Osteocyte (in vitro differentiated cells): ENCODE measurements around the gene VEPH1. TPM values are rescaled to one million over a fixed set of nuclear protein-coding genes. Genes with fewer than 3 reads are reported as not detected.

Source experiments
- DNase-seq: peaks from one replicate; pipeline ENCODE4 v3.0.0; 2021; ENCODE audit warnings: mixed read lengths; ENCODE audit not compliant: unreplicated experiment; ENCODE audit errors: extremely low spot score
- H3K27ac Mint-ChIP-seq: one replicate; pipeline ENCODE4 v1.8.0; 2021; ENCODE audit warnings: mild to moderate bottlenecking, mixed read lengths; ENCODE audit not compliant: unreplicated experiment
- H3K27me3 Mint-ChIP-seq: one replicate; pipeline ENCODE4 v1.8.0; 2021; ENCODE audit warnings: mixed read lengths; ENCODE audit not compliant: unreplicated experiment
- H3K36me3 Mint-ChIP-seq: one replicate; pipeline ENCODE4 v1.8.0; 2021; ENCODE audit warnings: mixed read lengths; ENCODE audit not compliant: unreplicated experiment
- H3K4me1 Mint-ChIP-seq: one replicate; pipeline ENCODE4 v1.8.0; 2021; ENCODE audit warnings: mixed read lengths; ENCODE audit not compliant: unreplicated experiment
- H3K4me3 Mint-ChIP-seq: one replicate; pipeline ENCODE4 v1.8.0; 2021; ENCODE audit warnings: mild to moderate bottlenecking, moderate library complexity, mixed read lengths; ENCODE audit not compliant: unreplicated experiment
- H3K9me3 Mint-ChIP-seq: one replicate; pipeline ENCODE4 v1.8.0; 2021; ENCODE audit warnings: mixed read lengths; ENCODE audit not compliant: unreplicated experiment
- total RNA-seq: library from RNA; stranded (reverse); gene quantifications from 2 replicates; pipeline ENCODE4 v1.2.1, GENCODE V29; 2021
- TF ChIP-seq, protein P1 (sequence below): fragments of 200-600 bp; sonication (generic); IDR thresholded peaks from 2 replicates; pipeline ENCODE4 v1.5.0; 2021; ENCODE audit warnings: antibody characterized with exemption, mild to moderate bottlenecking, moderate library complexity

The VEPH1 gene
- total RNA-seq, 1 donor from 2014 or later, result 0.46 TPM

DNA sequence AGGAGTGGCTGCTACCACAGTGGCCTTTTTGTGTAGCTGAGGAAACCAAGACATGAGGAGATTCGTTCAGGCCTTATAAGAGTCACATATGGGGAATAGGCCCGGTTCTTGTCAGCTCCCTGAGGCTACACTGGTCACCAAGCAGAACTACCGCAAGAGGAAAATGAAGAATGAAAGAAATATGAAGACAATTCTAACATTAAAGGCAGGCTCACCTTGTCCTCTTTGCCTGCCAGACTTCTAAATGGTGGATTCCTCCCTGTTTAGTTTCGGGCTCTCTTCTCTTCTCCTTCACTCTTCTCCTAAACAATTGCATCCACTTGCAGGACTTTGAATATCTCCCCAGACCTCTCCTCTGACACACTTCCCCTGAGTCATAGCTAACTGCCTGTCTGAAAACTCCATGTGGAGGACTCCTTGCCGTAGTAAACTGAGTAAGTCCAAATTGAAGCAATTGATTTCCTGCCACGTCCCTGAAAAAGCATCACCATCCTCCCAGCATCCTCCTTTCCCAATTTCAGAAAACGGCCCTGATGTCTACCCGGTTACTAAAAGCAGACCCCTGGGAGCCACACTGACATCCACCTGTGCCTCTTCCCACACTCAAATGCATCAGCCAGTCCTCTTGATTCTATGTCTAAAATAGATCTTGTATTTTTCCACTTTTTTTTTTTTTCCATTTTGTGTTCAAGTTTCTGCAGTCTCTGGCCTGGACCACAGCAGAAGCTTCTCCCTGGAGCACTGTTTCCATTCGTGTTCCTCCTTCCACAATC, 30.3 kb upstream of the VEPH1 start:
- TF ChIP-seq, protein P1, sequence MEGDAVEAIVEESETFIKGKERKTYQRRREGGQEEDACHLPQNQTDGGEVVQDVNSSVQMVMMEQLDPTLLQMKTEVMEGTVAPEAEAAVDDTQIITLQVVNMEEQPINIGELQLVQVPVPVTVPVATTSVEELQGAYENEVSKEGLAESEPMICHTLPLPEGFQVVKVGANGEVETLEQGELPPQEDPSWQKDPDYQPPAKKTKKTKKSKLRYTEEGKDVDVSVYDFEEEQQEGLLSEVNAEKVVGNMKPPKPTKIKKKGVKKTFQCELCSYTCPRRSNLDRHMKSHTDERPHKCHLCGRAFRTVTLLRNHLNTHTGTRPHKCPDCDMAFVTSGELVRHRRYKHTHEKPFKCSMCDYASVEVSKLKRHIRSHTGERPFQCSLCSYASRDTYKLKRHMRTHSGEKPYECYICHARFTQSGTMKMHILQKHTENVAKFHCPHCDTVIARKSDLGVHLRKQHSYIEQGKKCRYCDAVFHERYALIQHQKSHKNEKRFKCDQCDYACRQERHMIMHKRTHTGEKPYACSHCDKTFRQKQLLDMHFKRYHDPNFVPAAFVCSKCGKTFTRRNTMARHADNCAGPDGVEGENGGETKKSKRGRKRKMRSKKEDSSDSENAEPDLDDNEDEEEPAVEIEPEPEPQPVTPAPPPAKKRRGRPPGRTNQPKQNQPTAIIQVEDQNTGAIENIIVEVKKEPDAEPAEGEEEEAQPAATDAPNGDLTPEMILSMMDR, result no peak
- no peaks in the 10 kb centered on the region for H3K36me3 Mint-ChIP-seq
- DNase-seq, result no peak
- no peak overlapping the region for H3K27ac Mint-ChIP-seq
- H3K27me3 Mint-ChIP-seq, result no peaks in the 10 kb centered on the region
- no peak overlapping the region for H3K4me3 Mint-ChIP-seq
- no peaks in the 10 kb centered on the region for H3K4me1 Mint-ChIP-seq
- peaks cover 7% of the 10 kb centered on the region for H3K9me3 Mint-ChIP-seq

GRCh38 chr3:157532529-157533297, 29.5 kb upstream of the VEPH1 start:
- TF ChIP-seq, protein P1, result peak; percentile 80
- no peak for DNase-seq
- H3K27ac Mint-ChIP-seq, result no peak overlapping the region
- peaks cover 7% of the 10 kb centered on the region for H3K9me3 Mint-ChIP-seq
- no peaks in the 10 kb centered on the region for H3K27me3 Mint-ChIP-seq
- H3K4me3 Mint-ChIP-seq, result no peak overlapping the region
- no peaks in the 10 kb centered on the region for H3K36me3 Mint-ChIP-seq
- H3K4me1 Mint-ChIP-seq, result no peaks in the 10 kb centered on the region

GRCh38 chr3:157531771-157532170, 28.6 kb upstream of the VEPH1 start:
- peaks cover 7% of the 10 kb centered on the region for H3K9me3 Mint-ChIP-seq
- DNase-seq, result no peak
- no peak overlapping the region for H3K27ac Mint-ChIP-seq
- TF ChIP-seq, protein P1, result no peak
- H3K4me1 Mint-ChIP-seq, result no peaks in the 10 kb centered on the region
- H3K27me3 Mint-ChIP-seq, result no peaks in the 10 kb centered on the region
- H3K4me3 Mint-ChIP-seq, result no peak overlapping the region
- no peaks in the 10 kb centered on the region for H3K36me3 Mint-ChIP-seq

DNA sequence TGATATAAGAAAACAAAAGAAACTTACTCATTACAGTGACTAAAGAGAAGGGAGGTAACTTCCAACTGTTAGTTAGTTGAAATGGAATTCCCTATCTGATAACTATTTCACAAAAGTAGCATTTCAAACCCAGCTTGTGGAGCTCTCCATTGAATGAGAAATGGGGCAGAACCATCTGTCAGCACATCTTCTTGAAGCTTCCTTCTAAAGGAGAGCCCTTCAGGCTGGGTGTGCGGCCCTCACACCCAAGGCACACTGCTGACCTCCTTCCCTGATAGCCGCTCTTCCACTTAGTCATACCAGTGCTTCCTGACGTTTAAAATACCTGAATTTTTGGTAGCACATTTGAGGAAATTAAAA, 28.1 kb upstream of the VEPH1 start:
- H3K27ac Mint-ChIP-seq, result no peak overlapping the region
- no peaks in the 10 kb centered on the region for H3K36me3 Mint-ChIP-seq
- H3K27me3 Mint-ChIP-seq, result no peaks in the 10 kb centered on the region
- DNase-seq, result no peak
- peaks cover 6% of the 10 kb centered on the region for H3K9me3 Mint-ChIP-seq
- H3K4me3 Mint-ChIP-seq, result no peak overlapping the region
- TF ChIP-seq, protein P1, result no peak
- H3K4me1 Mint-ChIP-seq, result no peaks in the 10 kb centered on the region

GRCh38 chr3:157530637-157531300, 27.6 kb upstream of the VEPH1 start:
- Mint-ChIP-seq H3K4me1 (no peaks in the 10 kb centered on the region), H3K27ac (no peak overlapping the region), H3K9me3 (peaks cover 1% of the 10 kb centered on the region), H3K27me3 (no peaks in the 10 kb centered on the region), H3K4me3 (no peak overlapping the region), H3K36me3 (no peaks in the 10 kb centered on the region)
- DNase-seq, result no peak
- TF ChIP-seq, protein P1, result no peak
